HCT116 (cell line): Measurements from ENCODE around the gene AFAP1L2. TPM values are rescaled to one million over a fixed set of nuclear protein-coding genes. Genes with fewer than 3 reads are reported as not detected.

Experiments
- ATAC-seq: fragments of 200-7000 bp; cut with Tn5 transposase; 2 replicates; pipeline ENCODE4 v1.9.1; 2020; ENCODE audit warnings: mild to moderate bottlenecking, moderate library complexity
- BruUV-seq: library from RNA; stranded (reverse); fragments of 400-500 nt; replicated peaks from 2 replicates; lab custom pipeline; 2021; lab: Mats Ljungman, UMichigan
- CTCF ChIA-PET: fragments of 300-600 bp; sonication (Branson Sonifier 250); formaldehyde crosslinking; loops from one replicate; lab custom pipeline; 2021; ENCODE audit warnings: antibody characterized with exemption; lab: Charles Lee
- POLR2A ChIA-PET: fragments of 300-600, 350-600 bp; sonication (Branson Sonifier 250); formaldehyde crosslinking; loops from one replicate; lab custom pipeline; 2021; ENCODE audit warnings: antibody characterized with exemption; lab: Charles Lee
- RAD21 ChIA-PET, 2 experiments: fragments of 300-600 bp; sonication (Branson Sonifier 250); formaldehyde crosslinking; loops; one replicate each; lab custom pipeline; 2023; ENCODE audit warnings: low total read pairs in 2 of 2; ENCODE audit not compliant: uncharacterized antibody in 2 of 2, unreplicated experiment in 2 of 2, low non-redundant PET in 1 of 2; lab: Charles Lee
- DNase-seq: peaks from one replicate; pipeline ENCODE4 v3.0.0-alpha.2; 2010; ENCODE audit warnings: low read depth, low spot score
- H2AFZ ChIP-seq: fragments of 200-600 bp; shearing (Covaris generic), sonication (generic); 2 replicates; pipeline ENCODE4 v1.6.1; 2017; ENCODE audit warnings: low read depth, mixed run types, mixed read lengths, antibody characterized with exemption, low read length; ENCODE audit not compliant: poor library complexity, severe bottlenecking
- H3K27ac ChIP-seq: 2 replicates; pipeline ENCODE4 v1.5.1; 2012; ENCODE audit warnings: low read depth, low read length
- H3K27me3 ChIP-seq: fragments of 200-600 bp; sonication (generic); 2 replicates; pipeline ENCODE4 v1.6.1; 2016; ENCODE audit warnings: mixed run types, low read length, mixed read lengths; ENCODE audit not compliant: insufficient read depth
- H3K36me3 ChIP-seq, 2 experiments: fragments of 200-500 bp in 1 of 2; fragments of 200-600 bp in 1 of 2; sonication (Bioruptor generic) in 1 of 2; sonication (generic) in 1 of 2; 2 replicates each; pipeline versions ENCODE4 v1.5.1 to v1.6.1; 2014 to 2016; ENCODE audit warnings: low read length in 2 of 2, inconsistent platforms in 1 of 2, mixed read lengths in 1 of 2, mixed run types in 1 of 2; ENCODE audit not compliant: insufficient read depth in 2 of 2, control insufficient read depth in 1 of 2
- H3K4me1 ChIP-seq, 2 experiments: fragments of 200-600 bp in 1 of 2; sonication (generic) in 1 of 2; 2 replicates each; pipeline versions ENCODE4 v1.5.1 to v1.6.1; 2012 to 2017; ENCODE audit warnings: low read length in 2 of 2, inconsistent platforms in 1 of 2, mild to moderate bottlenecking in 1 of 2, mixed read lengths in 1 of 2, mixed run types in 1 of 2, moderate library complexity in 1 of 2; ENCODE audit not compliant: insufficient read depth in 2 of 2, control insufficient read depth in 1 of 2
- H3K4me2 ChIP-seq: fragments of 200-600 bp; sonication (generic); 2 replicates; pipeline ENCODE4 v1.6.1; 2017; ENCODE audit warnings: mixed run types, low read length, mixed read lengths
- H3K4me3 ChIP-seq, 2 experiments: fragments of 200-600 bp in 1 of 2; sonication (generic) in 1 of 2; replicated peaks in 1 of 2; 2 replicates each; pipeline ENCODE4 v1.5.1; 2011 to 2016; ENCODE audit warnings: low read length in 2 of 2, control low read depth in 1 of 2, low read depth in 1 of 2, mild to moderate bottlenecking in 1 of 2, mixed read lengths in 1 of 2, mixed run types in 1 of 2
- H3K79me2 ChIP-seq: fragments of 200-600 bp; sonication (generic); 2 replicates; pipeline ENCODE4 v1.6.1; 2017; ENCODE audit warnings: mild to moderate bottlenecking, mixed run types, low read length, moderate library complexity, mixed read lengths; ENCODE audit not compliant: insufficient read depth
- H3K9ac ChIP-seq: fragments of 200-600 bp; sonication (generic); 2 replicates; pipeline ENCODE4 v1.6.1; 2016; ENCODE audit warnings: low read length, mixed read lengths
- H3K9me2 ChIP-seq: fragments of 200-600 bp; sonication (generic), shearing (Covaris generic); 2 replicates; pipeline ENCODE4 v1.6.1; 2017; ENCODE audit warnings: mixed run types, mild to moderate bottlenecking, moderate library complexity; ENCODE audit not compliant: insufficient read depth
- H3K9me3 ChIP-seq, 2 experiments: fragments of 200-500 bp in 1 of 2; fragments of 200-600 bp in 1 of 2; sonication (Bioruptor generic) in 1 of 2; sonication (generic) in 1 of 2; 2 replicates each; pipeline ENCODE4 v1.6.1; 2014 to 2017; ENCODE audit warnings: low read length in 2 of 2, mixed read lengths in 2 of 2, inconsistent platforms in 1 of 2, low read depth in 1 of 2, mild to moderate bottlenecking in 1 of 2, mixed run types in 1 of 2, moderate library complexity in 1 of 2; ENCODE audit not compliant: control insufficient read depth in 1 of 2, insufficient read depth in 1 of 2
- H4K20me1 ChIP-seq: fragments of 200-600 bp; sonication (generic), shearing (Covaris generic); 2 replicates; pipeline ENCODE4 v1.6.1; 2017; ENCODE audit warnings: mixed run types, mild to moderate bottlenecking, moderate library complexity; ENCODE audit not compliant: insufficient read depth
- CTCF ChIP-seq, 3 experiments: fragments of 200-600 bp in 1 of 3; sonication (generic) in 1 of 3; IDR thresholded peaks in 2 of 3; conservative IDR thresholded peaks in 1 of 3; 2 replicates each; pipeline ENCODE4 v1.5.1; 2012 to 2017; ENCODE audit warnings: low read depth in 2 of 3, low read length in 2 of 3, antibody characterized with exemption in 1 of 3, borderline replicate concordance in 1 of 3, control low read depth in 1 of 3, mild to moderate bottlenecking in 1 of 3, mixed read lengths in 1 of 3, mixed run types in 1 of 3, moderate library complexity in 1 of 3; ENCODE audit not compliant: insufficient read depth in 1 of 3
- EZH2 ChIP-seq: fragments of 200-600 bp; sonication (generic); IDR thresholded peaks from 2 replicates; pipeline ENCODE4 v1.6.1; 2017; ENCODE audit warnings: antibody characterized with exemption, mixed run types
- FOSL1 ChIP-seq: IDR thresholded peaks from 2 replicates; pipeline ENCODE4 v1.6.1; 2012; ENCODE audit warnings: low read depth
- POLR2A ChIP-seq: IDR thresholded peaks from 2 replicates; pipeline ENCODE4 v1.7.0; 2011; ENCODE audit warnings: borderline replicate concordance; ENCODE audit not compliant: insufficient read depth, insufficient read length; ENCODE audit errors: extremely low read depth
- SIN3A ChIP-seq: IDR thresholded peaks from 2 replicates; pipeline ENCODE4 v1.6.1; 2012; ENCODE audit warnings: low read depth
- ZNF274 ChIP-seq: fragments of 200-500 bp; sonication (Bioruptor generic); IDR thresholded peaks from 2 replicates; pipeline ENCODE4 v1.6.1; 2014; ENCODE audit warnings: mild to moderate bottlenecking, low read depth, low read length, inconsistent platforms
- intact Hi-C: fragments of 100-400 bp; cut with micrococcal nuclease; formaldehyde crosslinking; loops from 2 replicates; pipeline ENCODE4 v1.10.0; 2022
- total RNA-seq: library from RNA; stranded (reverse); gene quantifications from one replicate; pipeline ENCODE4 v1.2.1, GENCODE V29; 2021; ENCODE audit not compliant: unreplicated experiment
- TF ChIP-seq, protein P1 (sequence below): IDR thresholded peaks from 2 replicates; pipeline ENCODE4 v1.6.1; 2012

AFAP1L2 gene
- total RNA-seq, 1 experiment from 2014 or later, result 0.93 TPM

DNA sequence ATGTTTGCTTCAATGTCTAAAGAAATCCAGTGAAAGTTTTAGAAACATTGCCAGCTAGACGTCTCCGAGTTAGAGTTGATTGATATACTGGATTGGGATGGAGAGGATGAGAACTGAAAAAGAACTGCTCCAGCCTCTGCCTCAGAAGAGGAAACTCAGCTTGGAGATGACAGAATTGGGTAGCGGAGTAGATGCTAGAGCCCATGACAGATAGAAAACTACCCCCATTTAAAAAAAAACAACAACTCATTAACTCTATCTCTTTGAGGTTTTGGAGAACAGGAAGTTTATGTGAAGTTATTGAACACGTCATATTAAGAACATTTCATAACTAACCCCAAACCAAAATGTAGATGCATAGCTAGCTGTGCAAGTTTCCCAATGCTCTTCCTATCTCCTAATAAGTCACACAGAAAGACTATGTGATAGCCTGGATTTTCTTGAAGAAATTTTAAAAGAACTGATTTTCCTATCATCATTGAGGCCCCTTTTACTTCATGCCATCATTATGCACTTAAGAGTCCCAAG lies 28.3 kb upstream of the AFAP1L2 start:
- Histone ChIP-seq H3K9me2 (no peaks in the 10 kb centered on the region), H3K27me3 (no peaks in the 10 kb centered on the region), H3K27ac (no peak overlapping the region), H2AFZ (no peak overlapping the region), H3K4me3 (no peak overlapping the region), H3K4me1 (no peaks in the 10 kb centered on the region), H3K9ac (no peak overlapping the region), H3K9me3 (no peaks in the 10 kb centered on the region), H3K36me3 (peaks cover 3 to 10% of the 10 kb centered on the region in 2 experiments; a peak in 3 of 4 replicates), H3K4me2 (no peak overlapping the region), H3K79me2 (no peaks in the 10 kb centered on the region), H4K20me1 (no peaks in the 10 kb centered on the region)
- ChIA-PET CTCF (interaction anchor here (1.2 to 1.4 kb wide), 2 partner anchors 128 to 129 kb away, joined by 3 read pairs; no protein-coding TSS in a partner anchor), RAD21 (no interaction called here), POLR2A (no interaction called here)
- BruUV-seq, result no TSS peak
- no peak for DNase-seq
- no peak for ATAC-seq
- intact Hi-C loops, result no loop called here
- TF ChIP-seq EZH2, result no peak
- no peak for TF ChIP-seq FOSL1
- TF ChIP-seq CTCF (IDR thresholded peaks at IDR 0.05 in 2 of 3, conservative IDR thresholded peaks at IDR 0.05 in 1 of 3; ENCODE audit: borderline replicate concordance in 1 of 3, insufficient read depth in 1 of 3, low read depth in 2 of 3, low read length in 2 of 3), result no peak
- no peak for TF ChIP-seq ZNF274
- no peak for TF ChIP-seq POLR2A
- no peak for TF ChIP-seq SIN3A
- TF ChIP-seq, protein P1, sequence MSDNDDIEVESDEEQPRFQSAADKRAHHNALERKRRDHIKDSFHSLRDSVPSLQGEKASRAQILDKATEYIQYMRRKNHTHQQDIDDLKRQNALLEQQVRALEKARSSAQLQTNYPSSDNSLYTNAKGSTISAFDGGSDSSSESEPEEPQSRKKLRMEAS, result no peak
